Bronchial epithelial cell (primary cell): ENCODE results near the gene KIAA1217. TPM values are rescaled to one million over a fixed set of nuclear protein-coding genes. Genes with fewer than 3 reads are reported as not detected.
A peak's percentile ranks its signal among the peaks of the same experiment; 100 is the strongest.

Experiments
- DNase-seq: peaks from one replicate; pipeline ENCODE4 v3.0.0-alpha.2; 2010; ENCODE audit warnings: low read depth
- FAIRE-seq: peaks from 2 replicates; lab custom pipeline; 2011; peaks lifted over from hg19 to GRCh38; lab: Jason Lieb, UNC
- H3K27me3 ChIP-seq: 2 replicates; pipeline ENCODE4 v1.5.1; 2011; ENCODE audit warnings: low read length; ENCODE audit not compliant: control insufficient read depth, insufficient read depth
- H3K36me3 ChIP-seq: 2 replicates; pipeline ENCODE4 v1.5.1; 2011; ENCODE audit warnings: low read length; ENCODE audit not compliant: control insufficient read depth, insufficient read depth
- H3K4me3 ChIP-seq: 2 replicates; pipeline ENCODE4 v1.5.1; 2011; ENCODE audit warnings: mild to moderate bottlenecking, low read depth, low read length, control low read depth
- total RNA-seq: library from RNA; depleted of rRNA; stranded (reverse); fragments of >200 nt; gene quantifications from 2 replicates; pipeline ENCODE4 v1.2.1, GENCODE V29; 2014
- TF ChIP-seq, protein P1 (sequence below): IDR thresholded peaks from 2 replicates; pipeline ENCODE4 v1.5.1; 2011; ENCODE audit warnings: mild to moderate bottlenecking, moderate library complexity, low read length, control low read depth, inconsistent platforms; ENCODE audit not compliant: insufficient read depth, severe bottlenecking

The KIAA1217 gene
- total RNA-seq, 1 donor from 2014 or later = 3.4 TPM

GRCh38 chr10:24483701-24484100, 274.8 kb downstream of the KIAA1217 start:
- TF ChIP-seq, protein P1, sequence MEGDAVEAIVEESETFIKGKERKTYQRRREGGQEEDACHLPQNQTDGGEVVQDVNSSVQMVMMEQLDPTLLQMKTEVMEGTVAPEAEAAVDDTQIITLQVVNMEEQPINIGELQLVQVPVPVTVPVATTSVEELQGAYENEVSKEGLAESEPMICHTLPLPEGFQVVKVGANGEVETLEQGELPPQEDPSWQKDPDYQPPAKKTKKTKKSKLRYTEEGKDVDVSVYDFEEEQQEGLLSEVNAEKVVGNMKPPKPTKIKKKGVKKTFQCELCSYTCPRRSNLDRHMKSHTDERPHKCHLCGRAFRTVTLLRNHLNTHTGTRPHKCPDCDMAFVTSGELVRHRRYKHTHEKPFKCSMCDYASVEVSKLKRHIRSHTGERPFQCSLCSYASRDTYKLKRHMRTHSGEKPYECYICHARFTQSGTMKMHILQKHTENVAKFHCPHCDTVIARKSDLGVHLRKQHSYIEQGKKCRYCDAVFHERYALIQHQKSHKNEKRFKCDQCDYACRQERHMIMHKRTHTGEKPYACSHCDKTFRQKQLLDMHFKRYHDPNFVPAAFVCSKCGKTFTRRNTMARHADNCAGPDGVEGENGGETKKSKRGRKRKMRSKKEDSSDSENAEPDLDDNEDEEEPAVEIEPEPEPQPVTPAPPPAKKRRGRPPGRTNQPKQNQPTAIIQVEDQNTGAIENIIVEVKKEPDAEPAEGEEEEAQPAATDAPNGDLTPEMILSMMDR = no peak
- Histone ChIP-seq H3K4me3 (no peak overlapping the region), H3K27me3 (no peaks in the 10 kb centered on the region), H3K36me3 (peaks cover 8% of the 10 kb centered on the region)
- peak; percentile 99 for DNase-seq
- peak; percentile 97 for FAIRE-seq

DNA sequence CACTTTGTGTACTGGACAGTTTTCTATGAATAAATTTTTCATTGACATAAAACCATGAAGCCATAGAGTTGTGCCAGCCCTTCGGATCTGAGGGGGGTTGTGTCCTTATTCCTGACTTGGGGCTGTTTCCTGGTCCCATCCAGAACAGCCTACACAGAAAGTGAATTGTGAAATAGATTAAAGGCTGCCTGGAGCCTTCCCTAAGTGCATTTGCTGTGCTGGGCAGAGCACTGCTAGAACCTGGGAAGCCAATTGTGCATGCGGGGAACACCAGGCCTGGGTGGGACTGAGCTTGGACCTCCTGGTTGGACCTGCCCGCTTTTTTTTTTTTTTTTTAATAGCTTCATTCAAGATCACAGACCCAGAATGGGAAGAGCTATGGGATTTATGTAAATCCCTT, 275.8 kb downstream of the KIAA1217 start:
- TF ChIP-seq, protein P1 = no peak
- H3K27me3 ChIP-seq = no peaks in the 10 kb centered on the region
- H3K36me3 ChIP-seq = peaks cover 8% of the 10 kb centered on the region
- DNase-seq (no peak), FAIRE-seq (no peak)
- H3K4me3 ChIP-seq = no peak overlapping the region

GRCh38 chr10:24485304-24485703, 276.4 kb downstream of the KIAA1217 start:
- Histone ChIP-seq H3K36me3 (peaks cover 8% of the 10 kb centered on the region), H3K4me3 (no peak overlapping the region), H3K27me3 (no peaks in the 10 kb centered on the region)
- DNase-seq (no peak), FAIRE-seq (no peak)
- TF ChIP-seq, protein P1 = no peak

DNA sequence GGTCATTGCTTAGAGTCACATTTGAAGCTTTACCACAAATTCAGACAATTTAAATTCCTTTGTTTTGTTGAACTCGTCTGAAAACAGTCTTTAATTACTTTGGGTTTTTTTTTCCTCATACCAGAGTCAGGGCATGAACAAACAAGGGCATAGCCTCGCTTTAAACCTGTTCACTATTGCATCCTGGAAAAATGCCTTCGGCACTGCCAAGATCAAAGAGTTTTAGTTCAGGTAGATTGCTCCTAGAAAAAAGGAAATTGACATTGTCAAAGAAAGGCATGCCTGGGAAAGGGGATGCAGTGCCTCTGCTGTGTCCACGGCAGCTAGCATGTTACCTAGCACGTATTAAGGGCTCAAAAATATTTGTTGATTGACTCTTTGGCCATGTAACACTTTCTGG, 279.7 kb downstream of the KIAA1217 start:
- TF ChIP-seq, protein P1 = no peak
- FAIRE-seq (no peak), DNase-seq (peak; percentile 77)
- H3K4me3 ChIP-seq = no peak overlapping the region
- no peaks in the 10 kb centered on the region for H3K27me3 ChIP-seq
- H3K36me3 ChIP-seq = peaks cover 9% of the 10 kb centered on the region

DNA sequence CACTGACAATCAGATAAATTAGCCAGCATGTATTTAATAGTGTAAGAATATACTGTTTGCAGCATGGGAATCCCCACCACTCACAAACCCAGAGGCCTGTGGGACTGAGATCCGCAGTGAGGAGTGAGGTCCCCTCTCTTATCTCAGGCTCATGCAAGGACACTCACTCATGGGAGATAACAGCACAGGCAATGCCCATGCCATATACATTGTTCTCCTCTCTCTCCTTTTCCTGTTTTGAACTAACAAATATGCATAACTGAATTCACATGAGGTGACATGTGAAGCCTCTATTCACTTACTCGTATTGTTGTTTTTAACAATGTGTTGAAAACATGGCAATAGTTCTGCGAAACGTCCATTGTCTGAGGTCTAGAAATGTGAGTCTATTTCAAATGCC, 284.2 kb downstream of the KIAA1217 start:
- FAIRE-seq = no peak
- Histone ChIP-seq H3K4me3 (no peak overlapping the region), H3K36me3 (peaks cover 16% of the 10 kb centered on the region), H3K27me3 (no peaks in the 10 kb centered on the region)
- TF ChIP-seq, protein P1 = no peak
- no peak for DNase-seq

DNA sequence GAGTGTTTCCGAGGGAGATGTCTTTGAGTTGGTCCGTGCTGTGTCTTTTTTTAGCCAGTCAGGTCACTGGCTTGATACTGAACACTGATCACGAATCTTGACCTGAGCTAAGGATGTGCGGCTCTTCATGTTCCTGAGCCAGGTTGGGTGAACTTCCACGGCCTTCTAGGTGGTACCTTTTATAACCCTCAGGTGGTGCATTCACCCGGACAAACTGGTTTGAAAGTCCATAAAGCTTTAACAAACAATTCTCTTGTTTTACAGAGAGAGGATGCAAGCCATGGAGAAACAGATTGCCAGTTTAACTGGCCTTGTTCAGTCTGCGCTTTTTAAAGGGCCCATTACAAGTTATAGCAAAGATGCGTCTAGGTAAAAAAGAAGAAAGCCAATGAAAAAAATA, 285.3 kb downstream of the KIAA1217 start:
- no peak overlapping the region for H3K4me3 ChIP-seq
- peak; percentile 84 for FAIRE-seq
- no peaks in the 10 kb centered on the region for H3K27me3 ChIP-seq
- TF ChIP-seq, protein P1 = no peak
- no peak for DNase-seq
- H3K36me3 ChIP-seq = peaks cover 16% of the 10 kb centered on the region
